ENCODE measurements around the gene ZNF689.

DNA sequence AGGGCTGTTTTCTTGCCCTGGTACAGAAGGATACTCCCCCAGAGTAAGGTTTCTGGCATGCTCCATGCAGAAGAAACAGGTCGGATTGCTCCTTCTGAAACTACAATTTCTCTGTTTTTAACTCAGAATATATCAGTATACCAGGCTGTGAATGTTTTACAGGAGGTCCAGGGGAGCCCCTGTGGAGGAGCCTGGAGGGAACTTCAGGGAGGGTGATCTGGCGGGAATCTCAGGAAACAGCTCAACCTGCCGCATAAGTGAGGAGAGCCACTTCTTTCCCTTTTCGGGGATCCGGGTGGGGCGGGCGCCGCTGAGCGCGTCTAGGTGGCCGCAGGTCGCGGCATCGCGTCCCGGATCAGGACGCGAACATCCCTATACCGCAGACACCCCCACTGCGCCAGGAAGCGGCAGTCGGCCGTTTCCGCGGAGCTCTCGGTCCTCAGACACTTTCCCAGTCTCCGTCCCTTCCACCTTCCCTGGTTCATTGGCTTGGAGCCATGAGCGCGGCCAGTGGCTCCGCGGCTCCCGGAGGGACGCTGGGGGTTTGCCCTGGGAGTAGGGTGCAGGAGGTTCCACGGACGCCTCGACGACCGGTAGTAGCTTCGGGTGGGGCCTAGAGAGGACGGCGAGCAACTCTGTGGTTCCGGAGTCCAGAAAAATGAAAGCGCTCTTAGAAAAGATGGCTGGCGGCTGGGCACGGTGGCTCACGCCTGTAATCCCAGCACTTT is 48.9 kb downstream of the ZNF689 start:
- TF ChIP-seq, protein P1, sequence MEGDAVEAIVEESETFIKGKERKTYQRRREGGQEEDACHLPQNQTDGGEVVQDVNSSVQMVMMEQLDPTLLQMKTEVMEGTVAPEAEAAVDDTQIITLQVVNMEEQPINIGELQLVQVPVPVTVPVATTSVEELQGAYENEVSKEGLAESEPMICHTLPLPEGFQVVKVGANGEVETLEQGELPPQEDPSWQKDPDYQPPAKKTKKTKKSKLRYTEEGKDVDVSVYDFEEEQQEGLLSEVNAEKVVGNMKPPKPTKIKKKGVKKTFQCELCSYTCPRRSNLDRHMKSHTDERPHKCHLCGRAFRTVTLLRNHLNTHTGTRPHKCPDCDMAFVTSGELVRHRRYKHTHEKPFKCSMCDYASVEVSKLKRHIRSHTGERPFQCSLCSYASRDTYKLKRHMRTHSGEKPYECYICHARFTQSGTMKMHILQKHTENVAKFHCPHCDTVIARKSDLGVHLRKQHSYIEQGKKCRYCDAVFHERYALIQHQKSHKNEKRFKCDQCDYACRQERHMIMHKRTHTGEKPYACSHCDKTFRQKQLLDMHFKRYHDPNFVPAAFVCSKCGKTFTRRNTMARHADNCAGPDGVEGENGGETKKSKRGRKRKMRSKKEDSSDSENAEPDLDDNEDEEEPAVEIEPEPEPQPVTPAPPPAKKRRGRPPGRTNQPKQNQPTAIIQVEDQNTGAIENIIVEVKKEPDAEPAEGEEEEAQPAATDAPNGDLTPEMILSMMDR (IDR thresholded peaks at IDR 0.05 in 8 of 11, conservative IDR thresholded peaks at IDR 0.05 in 3 of 11) = no peak
- TF ChIP-seq POLR2AphosphoS5 (IDR thresholded peaks at IDR 0.05) (peak; percentile 60 to 82 (median 76)), POLR2A (IDR thresholded peaks at IDR 0.05) (no peak)

All from spleen (tissue), 7 donors.